Measurements from ENCODE around the gene MAMSTR. TPM values are rescaled to one million over a fixed set of nuclear protein-coding genes. Genes with fewer than 3 reads are reported as not detected.

MAMSTR gene
- total and polyA plus RNA-seq, 9 of the 15 experiments (the other 6 are each of a cell fraction or from before 2014, with no cell fraction given) = 0.08 to 1.00 (median 0.40) TPM; not detected in 1

GRCh38 chr19:48685583-48685982 is 33.9 kb downstream of the MAMSTR start (continued):
- TF ChIP-seq, protein P1, sequence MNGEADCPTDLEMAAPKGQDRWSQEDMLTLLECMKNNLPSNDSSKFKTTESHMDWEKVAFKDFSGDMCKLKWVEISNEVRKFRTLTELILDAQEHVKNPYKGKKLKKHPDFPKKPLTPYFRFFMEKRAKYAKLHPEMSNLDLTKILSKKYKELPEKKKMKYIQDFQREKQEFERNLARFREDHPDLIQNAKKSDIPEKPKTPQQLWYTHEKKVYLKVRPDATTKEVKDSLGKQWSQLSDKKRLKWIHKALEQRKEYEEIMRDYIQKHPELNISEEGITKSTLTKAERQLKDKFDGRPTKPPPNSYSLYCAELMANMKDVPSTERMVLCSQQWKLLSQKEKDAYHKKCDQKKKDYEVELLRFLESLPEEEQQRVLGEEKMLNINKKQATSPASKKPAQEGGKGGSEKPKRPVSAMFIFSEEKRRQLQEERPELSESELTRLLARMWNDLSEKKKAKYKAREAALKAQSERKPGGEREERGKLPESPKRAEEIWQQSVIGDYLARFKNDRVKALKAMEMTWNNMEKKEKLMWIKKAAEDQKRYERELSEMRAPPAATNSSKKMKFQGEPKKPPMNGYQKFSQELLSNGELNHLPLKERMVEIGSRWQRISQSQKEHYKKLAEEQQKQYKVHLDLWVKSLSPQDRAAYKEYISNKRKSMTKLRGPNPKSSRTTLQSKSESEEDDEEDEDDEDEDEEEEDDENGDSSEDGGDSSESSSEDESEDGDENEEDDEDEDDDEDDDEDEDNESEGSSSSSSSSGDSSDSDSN (IDR thresholded peaks at IDR 0.05; ENCODE audit: borderline replicate concordance in 1 of 2, low read depth in 2 of 2, low read length in 2 of 2) = no peak
- TF ChIP-seq ZNF133 (CRISPR knock-in tag; IDR thresholded peaks at IDR 0.05) (no peak), NKRF (IDR thresholded peaks at IDR 0.05; ENCODE audit: borderline replicate concordance) (no peak), PRMT5 (CRISPR knock-in tag; IDR thresholded peaks at IDR 0.05) (no peak), ZMIZ1 (IDR thresholded peaks at IDR 0.05; ENCODE audit: low read depth in 2 of 2, low read length in 2 of 2) (no peak), JUND (IDR thresholded peaks at IDR 0.05; ENCODE audit: borderline replicate concordance, low read depth, low read length) (peak; percentile 71), JUND (tag; IDR thresholded peaks at IDR 0.05; ENCODE audit: borderline replicate concordance, low read depth, low read length) (peak; percentile 74; the same call in 2 of the 3 replicates), DPF2 (IDR thresholded peaks at IDR 0.05) (0 out of 2 replicates have a peak, but pooled peaks have one; percentile 36), HMBOX1 (IDR thresholded peaks at IDR 0.05) (peak; percentile 90), HNRNPH1 (optimal IDR thresholded peaks at IDR 0.05; ENCODE audit: low read depth, low read length) (no peak), MEIS2 (IDR thresholded peaks at IDR 0.05; ENCODE audit: partially characterized antibody) (peak; percentile 30)
- TF ChIP-seq, protein P2, sequence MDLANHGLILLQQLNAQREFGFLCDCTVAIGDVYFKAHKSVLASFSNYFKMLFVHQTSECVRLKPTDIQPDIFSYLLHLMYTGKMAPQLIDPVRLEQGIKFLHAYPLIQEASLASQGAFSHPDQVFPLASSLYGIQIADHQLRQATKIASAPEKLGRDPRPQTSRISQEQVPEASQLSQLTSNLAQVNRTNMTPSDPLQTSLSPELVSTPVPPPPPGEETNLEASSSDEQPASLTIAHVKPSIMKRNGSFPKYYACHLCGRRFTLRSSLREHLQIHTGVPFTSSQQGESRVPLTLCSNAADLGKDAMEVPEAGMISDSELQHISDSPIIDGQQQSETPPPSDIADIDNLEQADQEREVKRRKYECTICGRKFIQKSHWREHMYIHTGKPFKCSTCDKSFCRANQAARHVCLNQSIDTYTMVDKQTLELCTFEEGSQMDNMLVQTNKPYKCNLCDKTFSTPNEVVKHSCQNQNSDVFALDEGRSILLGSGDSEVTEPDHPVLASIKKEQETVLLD (IDR thresholded peaks at IDR 0.05) = no peak
- TF ChIP-seq, protein P3, sequence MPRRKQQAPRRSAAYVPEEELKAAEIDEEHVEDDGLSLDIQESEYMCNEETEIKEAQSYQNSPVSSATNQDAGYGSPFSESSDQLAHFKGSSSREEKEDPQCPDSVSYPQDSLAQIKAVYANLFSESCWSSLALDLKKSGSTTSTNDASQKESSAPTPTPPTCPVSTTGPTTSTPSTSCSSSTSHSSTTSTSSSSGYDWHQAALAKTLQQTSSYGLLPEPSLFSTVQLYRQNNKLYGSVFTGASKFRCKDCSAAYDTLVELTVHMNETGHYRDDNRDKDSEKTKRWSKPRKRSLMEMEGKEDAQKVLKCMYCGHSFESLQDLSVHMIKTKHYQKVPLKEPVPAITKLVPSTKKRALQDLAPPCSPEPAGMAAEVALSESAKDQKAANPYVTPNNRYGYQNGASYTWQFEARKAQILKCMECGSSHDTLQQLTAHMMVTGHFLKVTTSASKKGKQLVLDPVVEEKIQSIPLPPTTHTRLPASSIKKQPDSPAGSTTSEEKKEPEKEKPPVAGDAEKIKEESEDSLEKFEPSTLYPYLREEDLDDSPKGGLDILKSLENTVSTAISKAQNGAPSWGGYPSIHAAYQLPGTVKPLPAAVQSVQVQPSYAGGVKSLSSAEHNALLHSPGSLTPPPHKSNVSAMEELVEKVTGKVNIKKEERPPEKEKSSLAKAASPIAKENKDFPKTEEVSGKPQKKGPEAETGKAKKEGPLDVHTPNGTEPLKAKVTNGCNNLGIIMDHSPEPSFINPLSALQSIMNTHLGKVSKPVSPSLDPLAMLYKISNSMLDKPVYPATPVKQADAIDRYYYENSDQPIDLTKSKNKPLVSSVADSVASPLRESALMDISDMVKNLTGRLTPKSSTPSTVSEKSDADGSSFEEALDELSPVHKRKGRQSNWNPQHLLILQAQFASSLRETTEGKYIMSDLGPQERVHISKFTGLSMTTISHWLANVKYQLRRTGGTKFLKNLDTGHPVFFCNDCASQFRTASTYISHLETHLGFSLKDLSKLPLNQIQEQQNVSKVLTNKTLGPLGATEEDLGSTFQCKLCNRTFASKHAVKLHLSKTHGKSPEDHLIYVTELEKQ (CRISPR knock-in tag; IDR thresholded peaks at IDR 0.05) = no peak

All from K562 (cell line).